ENCODE measurements around the gene NACAD.
"Not testable (repeated sequence)": the region's sequence is repeated elsewhere in the genome, so short reads cannot be mapped to it uniquely, and the experiment has no call there.

NACAD gene

DNA sequence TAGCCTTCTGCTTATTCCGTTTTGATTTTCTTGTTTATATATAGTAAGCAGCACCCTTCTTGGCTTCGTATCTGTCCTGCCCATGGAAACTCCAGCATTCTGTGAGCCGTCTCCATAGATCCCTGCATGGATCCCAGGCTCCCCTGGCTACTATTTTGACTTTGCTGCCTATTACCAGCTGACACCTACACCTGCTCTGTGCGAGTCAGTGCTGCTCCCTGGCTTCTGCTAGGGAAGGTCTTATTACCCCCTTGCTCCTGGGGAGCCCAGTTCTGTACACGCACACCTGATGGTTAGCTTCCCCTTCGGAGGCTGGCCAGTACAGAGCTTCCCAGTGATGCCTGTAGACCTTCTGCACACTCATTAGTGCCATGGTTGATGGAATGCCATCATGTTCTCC is 35.4 kb downstream of the NACAD start:
- DNase-seq = no peak

DNA sequence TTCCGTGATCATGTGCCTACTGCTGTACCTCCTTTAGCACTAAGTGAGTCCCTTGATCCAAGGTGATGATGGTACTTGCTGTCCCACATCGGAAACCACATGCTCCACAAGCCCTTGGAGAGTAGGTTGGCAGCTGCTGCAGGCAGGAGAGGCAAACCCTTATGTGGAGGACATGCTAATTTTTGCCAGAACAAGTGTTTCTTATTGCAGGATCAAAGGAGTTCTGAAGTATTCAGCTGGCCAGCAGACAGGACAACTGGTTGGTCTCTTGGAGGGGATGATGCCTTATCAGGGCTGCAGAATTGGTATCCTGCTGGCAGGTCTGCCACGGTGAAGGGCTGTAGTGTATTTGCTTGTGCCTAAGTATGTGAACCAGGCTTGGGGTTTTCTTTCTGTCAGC is 36.8 kb downstream of the NACAD start:
- no peak for DNase-seq

DNA sequence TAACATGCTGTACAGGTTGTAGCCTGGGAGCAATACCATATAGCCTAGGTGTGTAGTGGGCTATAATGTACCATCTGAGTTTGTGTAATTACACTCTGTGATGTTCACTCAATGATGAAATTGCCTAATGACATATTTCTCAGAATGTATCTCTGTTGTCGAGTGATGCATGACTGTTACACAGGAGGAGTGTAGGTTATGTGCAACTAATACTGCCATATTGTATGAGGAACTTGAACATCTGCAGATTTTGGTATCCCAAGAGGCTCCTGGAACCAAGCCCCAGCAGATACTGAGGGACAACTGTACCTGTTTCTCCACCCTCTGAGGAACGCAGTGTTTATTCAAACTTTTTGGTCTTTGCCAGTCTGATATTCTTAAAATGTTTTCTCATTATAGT is 38.6 kb downstream of the NACAD start:
- no peak for DNase-seq

DNA sequence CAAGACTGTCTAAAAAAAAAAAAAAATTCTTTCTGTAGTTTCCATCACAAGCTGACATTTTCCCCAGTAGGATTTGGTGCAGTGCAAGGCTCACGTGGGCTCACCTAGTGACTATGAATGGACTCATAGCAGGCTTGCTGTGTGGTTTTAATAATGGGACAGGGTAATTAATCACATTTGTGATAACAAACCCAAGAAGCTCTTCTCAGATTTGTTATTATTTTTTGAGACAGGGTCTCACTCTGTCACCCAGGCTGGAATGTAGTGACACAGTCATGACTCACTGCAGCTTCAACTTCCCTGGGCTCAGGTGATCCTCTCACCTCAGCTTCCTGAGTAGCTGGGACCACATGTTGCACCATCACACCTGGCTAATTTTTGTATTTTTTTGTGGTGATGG is 40.0 kb downstream of the NACAD start:
- no peak for DNase-seq

DNA sequence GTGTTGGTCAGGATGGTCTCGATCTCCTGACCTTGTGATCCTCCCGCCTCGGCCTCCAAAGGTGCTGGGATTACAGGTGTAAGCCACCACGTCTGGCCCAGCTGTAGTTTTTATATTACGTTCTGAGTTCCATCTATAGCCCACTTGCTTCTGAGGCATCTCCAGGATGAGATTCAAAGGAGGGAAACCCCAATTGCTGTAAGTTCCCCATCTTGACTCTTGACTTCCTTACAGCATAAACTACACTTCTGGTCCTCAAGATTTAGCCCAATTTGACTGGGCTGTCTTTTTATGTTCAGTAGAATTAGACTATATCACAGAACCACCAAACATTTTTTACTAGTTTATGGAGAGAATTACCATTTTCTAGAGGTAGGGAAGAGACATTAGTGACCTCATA is 44.4 kb downstream of the NACAD start:
- DNase-seq = no peak

DNA sequence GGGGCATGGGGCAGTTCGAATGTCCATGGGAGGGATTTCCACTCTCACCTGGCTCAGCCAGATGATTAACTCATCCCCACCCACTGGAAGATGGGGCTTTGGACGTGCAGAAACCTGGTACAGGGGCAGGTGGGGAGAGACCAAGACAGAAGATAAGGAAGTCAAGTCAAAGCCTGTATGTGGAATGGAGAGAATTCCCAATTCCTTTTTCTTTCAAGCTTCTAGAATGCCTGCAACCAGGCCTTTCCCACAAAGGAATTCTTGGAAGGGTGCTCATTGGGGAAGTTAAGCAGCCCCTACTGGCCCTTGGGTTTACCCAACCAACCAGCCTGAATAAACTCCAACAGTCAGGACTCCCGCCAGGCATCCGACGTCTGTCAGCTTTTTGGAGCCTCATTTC is 49.7 kb downstream of the NACAD start:
- DNase-seq = no peak

DNA sequence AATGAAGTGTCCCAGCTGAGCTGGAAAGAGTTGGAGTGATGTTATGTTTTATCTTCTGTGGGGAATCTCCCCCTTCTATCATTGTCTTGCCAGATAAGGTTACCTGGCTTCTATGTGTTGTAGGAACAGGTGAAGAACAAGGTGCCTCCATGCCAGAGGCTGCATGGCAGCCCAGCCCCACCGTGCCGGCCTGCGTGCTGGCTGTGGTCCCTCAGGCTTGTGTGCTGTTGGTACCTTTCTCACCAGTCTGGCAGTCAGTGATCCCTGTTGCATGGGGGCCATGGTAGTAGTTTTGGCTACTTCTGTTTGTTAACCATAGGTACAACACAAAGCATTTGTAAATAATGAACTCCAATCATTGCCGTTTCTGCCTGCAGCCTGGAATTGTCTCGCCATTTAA is 50.9 kb downstream of the NACAD start:
- DNase-seq = no peak

DNA sequence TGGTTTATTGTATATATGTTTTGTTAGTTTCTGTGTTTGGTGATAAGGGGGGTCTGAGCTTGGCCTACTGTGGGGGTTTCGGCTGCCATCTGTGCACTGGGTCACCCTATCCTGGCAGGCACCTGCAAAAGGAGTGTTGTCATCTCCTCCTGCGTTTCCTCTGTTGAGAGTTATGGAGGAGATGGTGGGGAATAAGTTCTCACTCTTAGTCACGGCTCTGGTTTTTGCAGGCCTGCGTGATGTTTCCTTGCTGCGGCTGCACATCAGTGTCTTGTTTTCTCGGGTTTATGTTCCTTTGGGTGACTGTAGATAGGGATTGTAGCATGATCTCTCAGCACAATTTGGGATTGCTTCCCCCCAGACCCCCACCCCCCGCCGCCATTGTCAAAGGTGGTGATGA is 52.0 kb downstream of the NACAD start:
- no peak for DNase-seq

DNA sequence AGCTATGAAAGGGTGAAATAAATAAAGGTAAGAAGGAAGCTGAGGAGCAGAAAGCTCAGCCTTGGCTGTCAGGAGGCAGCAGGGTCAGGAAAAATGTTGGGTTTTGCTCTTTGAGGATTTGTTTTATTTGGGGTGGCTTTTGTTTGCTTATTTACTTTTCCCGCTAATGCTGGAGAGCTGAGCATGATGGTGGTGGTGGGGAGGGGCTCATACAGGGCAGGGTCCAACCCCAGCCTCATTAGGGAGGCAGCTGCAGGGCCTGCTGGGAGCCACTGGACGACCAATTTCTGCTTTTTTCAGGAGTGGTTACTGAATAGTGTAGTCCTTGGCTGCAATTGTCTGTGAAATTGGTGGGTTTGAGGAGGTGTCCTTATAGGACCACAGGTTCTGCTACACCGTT is 52.5 kb downstream of the NACAD start:
- DNase-seq = no peak

DNA sequence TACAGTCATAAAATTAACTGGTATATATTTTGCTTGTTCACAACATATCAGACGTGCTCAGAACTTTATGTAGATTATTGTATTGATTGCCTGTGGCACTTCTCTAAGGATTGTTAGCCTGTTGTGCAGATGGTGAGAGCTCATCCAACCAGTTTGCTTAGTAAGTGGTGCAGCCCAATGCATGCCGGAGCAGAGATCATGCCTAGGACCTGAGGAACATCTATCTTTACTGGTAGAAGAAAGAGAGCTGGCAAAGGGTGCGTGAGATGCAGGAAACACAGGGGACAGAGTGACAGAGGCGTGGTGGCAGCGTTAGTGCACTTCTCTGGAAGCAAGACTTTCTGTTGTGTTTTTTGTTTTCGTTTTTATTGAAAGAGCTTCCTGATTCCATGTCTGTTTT is 52.9 kb downstream of the NACAD start:
- no peak for DNase-seq

DNA sequence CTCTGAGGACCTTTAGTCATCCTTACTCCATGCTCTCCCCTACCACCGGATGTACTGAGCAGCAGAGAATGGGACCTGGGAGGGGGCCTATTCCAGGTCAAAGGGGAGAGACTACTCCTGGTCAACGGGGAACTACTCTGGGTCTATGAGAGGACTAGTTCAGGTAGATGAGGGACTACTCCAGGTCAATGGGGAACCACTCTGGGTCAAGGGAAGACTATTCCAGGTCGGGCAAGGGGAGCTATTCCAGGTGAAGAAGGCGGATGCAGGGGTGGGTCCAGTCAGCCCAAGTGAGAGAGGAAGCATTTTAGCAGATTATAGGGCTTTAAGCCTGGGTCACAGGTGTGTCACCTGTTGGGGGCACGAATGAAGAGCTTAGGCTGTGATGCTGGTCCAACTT is 53.4 kb downstream of the NACAD start:
- no peak for DNase-seq

DNA sequence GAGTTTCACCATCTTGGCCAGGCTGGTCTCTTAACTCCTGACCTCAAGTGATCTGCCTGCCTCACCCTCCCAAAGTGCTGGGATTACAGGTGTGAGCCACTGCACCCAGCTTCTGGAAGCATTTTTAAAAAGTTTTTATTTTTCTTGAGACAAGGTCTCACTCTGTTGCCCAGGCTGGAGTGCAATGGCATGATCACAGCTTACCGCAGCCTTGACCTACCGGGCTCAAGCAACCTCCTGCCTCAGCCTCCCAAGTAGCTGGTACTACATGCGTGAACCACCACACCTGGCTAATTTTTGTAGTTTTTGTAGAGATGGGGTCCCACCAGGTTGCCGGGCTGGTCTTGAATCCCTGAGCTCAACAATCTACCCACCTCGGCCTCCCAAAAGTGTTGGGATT is 54.1 kb downstream of the NACAD start:
- DNase-seq = not testable (repeated sequence)

DNA sequence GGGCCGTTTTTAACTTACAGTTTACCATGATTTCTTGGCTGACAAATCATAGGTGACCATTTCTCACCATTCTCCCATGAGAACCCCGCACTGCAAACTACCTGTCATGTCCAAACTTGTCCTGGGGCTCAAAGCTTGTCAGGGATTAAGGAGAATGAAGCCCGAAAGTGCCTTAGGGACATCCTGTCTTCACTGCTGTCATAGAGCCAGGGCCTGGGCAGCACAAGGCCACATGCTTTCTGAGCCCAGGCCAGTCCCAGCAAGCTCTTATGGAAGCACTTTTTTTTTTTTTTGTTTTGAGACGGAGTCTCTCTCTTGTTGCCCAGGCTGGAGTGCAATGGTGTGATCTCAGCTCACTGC is 54.9 kb downstream of the NACAD start:
- no peak for DNase-seq

DNA sequence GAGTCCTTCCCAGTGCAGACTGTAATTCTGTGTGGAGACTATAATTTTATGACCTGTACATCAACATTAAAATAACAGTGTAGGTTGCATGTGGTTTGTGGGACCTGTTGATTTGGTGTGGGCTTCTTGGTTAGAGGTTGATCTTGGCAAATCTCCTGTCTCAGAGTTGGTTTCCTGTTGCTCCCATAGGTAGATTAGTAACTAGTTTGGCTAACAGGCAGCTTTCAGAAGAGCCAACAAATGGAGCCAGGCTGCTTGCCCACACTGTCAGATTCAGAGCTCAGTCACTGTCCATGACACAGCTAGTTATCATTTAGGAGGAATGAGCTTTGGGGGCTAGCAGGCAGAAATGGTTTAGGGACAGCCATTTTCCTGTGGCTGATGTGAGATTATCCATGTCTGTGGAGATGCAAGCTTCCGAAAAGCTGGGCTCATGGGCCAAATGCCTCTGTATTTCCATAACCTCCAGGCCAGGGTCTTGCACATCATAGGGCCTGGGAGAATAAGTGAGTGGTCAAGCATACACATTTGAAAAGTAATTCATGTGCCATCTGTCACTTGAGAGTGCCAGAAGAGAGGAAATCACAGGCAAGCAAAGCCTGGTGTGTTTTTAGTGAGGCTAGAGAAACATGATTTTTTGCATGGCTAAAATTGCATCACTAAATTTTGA is 55.4 kb downstream of the NACAD start:
- DNase-seq = no peak

DNA sequence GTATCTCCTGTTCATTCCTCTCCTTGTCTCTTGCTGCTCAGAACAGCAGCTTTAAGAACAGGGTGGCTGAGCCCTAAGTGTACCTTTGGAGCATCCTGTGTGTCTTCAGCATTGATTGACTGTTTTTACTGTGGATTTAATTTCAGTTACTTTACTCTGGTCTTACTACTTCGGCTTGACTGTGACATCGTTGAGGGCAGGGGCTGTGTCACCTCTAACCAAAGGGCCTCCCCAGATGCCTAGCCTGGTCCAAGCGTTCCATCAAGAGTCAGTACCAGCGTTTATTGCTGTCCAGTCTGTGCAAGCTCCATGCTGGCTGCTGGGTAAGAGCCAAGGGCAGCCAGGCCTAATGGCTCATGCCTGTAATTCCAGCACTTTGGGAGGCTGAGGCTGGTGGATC is 56.3 kb downstream of the NACAD start:
- DNase-seq = no peak

DNA sequence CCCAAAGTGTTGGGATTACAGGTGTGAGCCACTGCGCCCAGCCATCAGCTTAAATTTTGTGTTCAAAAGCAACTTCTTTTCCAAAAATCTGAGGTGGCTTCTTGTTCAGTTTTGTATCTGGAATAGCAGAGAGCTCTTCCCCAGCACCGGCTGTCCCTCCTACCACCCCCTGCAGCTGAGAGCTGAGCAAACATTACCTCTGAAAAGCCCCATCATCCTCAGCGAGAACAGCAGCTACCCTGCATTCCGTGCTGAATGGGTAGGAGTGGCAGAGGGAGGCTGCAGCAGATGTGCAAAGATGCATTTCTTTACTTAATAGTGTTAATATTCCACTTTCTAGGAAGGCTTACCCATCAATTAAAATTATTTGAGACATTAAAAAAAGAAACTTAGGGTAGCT is 56.9 kb downstream of the NACAD start:
- no peak for DNase-seq
